HepG2 (cell line): Measurements from ENCODE around the gene PTGDS. TPM values are rescaled to one million over a fixed set of nuclear protein-coding genes. Genes with fewer than 3 reads are reported as not detected.

Experiments
- ASH2L ChIP-seq: fragments of 300-600, 200-600 bp; sonication (generic); IDR thresholded peaks from 2 replicates; pipeline ENCODE4 v1.7.0; 2017; ENCODE audit warnings: low read depth, mild to moderate bottlenecking, moderate library complexity, mixed read lengths, low read length; ENCODE audit not compliant: insufficient read length
- ATF6 ChIP-seq: sonication (generic); formaldehyde crosslinking; conservative IDR thresholded peaks from 2 replicates; pipeline ENCODE4 v1.4.0; 2020; ENCODE audit warnings: missing genetic modification reagents
- CBX2 ChIP-seq, 2 experiments: fragments of 200-600 bp in 1 of 2; sonication (generic); formaldehyde crosslinking in 1 of 2; IDR thresholded peaks; 2 replicates each; pipeline versions ENCODE4 v1.7.0 to v1.8.1; 2018 to 2022; ENCODE audit warnings: low read depth in 2 of 2, low read length in 1 of 2, mild to moderate bottlenecking in 1 of 2, missing genetic modification reagents in 1 of 2
- EHMT2 ChIP-seq: fragments of 200-600 bp; sonication (generic); IDR thresholded peaks from 2 replicates; pipeline ENCODE4 v1.7.0; 2017; ENCODE audit warnings: antibody characterized with exemption, low read depth, low read length, borderline replicate concordance
- ERF ChIP-seq: IDR thresholded peaks from 2 replicates; pipeline ENCODE4 v1.6.1; 2018; ENCODE audit warnings: missing biosample characterization, missing genetic modification reagents
- FOXK2 ChIP-seq: fragments of 450-650 bp; IDR thresholded peaks from 2 replicates; pipeline ENCODE4 v1.6.1; 2016
- KDM1A ChIP-seq: IDR thresholded peaks from 2 replicates; pipeline ENCODE4 v1.6.1; 2016; ENCODE audit warnings: missing compliant biosample characterization
- MTF2 ChIP-seq: sonication (generic); formaldehyde crosslinking; IDR thresholded peaks from 2 replicates; pipeline ENCODE4 v1.5.0; 2020; ENCODE audit warnings: missing genetic modification reagents, borderline replicate concordance
- SIX4 ChIP-seq: sonication (generic); formaldehyde crosslinking; IDR thresholded peaks from 2 replicates; pipeline ENCODE4 v1.4.0; 2020; ENCODE audit warnings: missing genetic modification reagents
- ZKSCAN5 ChIP-seq: sonication (generic); formaldehyde crosslinking; IDR thresholded peaks from 2 replicates; pipeline ENCODE4 v1.5.1; 2020; ENCODE audit warnings: mild to moderate bottlenecking, missing genetic modification reagents
- ZNF143 ChIP-seq: sonication (generic); formaldehyde crosslinking; IDR thresholded peaks from 2 replicates; pipeline ENCODE4 v1.4.0; 2020; ENCODE audit warnings: missing genetic modification reagents
- ZNF367 ChIP-seq: sonication (generic); formaldehyde crosslinking; IDR thresholded peaks from 2 replicates; pipeline ENCODE4 v1.4.0; 2020; ENCODE audit warnings: missing genetic modification reagents, borderline replicate concordance
- ZNF644 ChIP-seq: IDR thresholded peaks from 2 replicates; pipeline ENCODE4 v1.6.1; 2016; ENCODE audit warnings: low read depth
- polyA plus RNA-seq, 8 experiments: library from polyadenylated mRNA; depleted of rRNA in 3 of 8; stranded (reverse) in 7 of 8; unstranded in 1 of 8; fragments of >200 nt; fragmentation: Illumina TruSeq in 4 of 8; extraction: Trizol in 4 of 8; gene quantifications; 2 replicates each; pipeline versions ENCODE4 v1.2.1 to v1.2.3, GENCODE V29; 2011 to 2016; ENCODE audit warnings: low read depth in 4 of 8, missing spikeins in 1 of 8, mixed read lengths in 1 of 8; ENCODE audit not compliant: insufficient read depth in 1 of 8
- total RNA-seq, 5 experiments: library from RNA; depleted of rRNA; stranded (reverse); fragments of >200 nt; fragmentation: Illumina TruSeq; extraction: Trizol; gene quantifications; 2 replicates each; pipeline ENCODE4 v1.2.3, GENCODE V29; 2016; ENCODE audit warnings: low read depth in 1 of 5
- TF ChIP-seq, protein P1 (sequence below): sonication (generic); formaldehyde crosslinking; IDR thresholded peaks from 2 replicates; pipeline ENCODE4 v1.8.1; 2022; ENCODE audit warnings: low read depth, mild to moderate bottlenecking, missing genetic modification reagents
- TF ChIP-seq, protein P2 (sequence below): sonication (generic); formaldehyde crosslinking; IDR thresholded peaks from 2 replicates; pipeline ENCODE4 v1.4.0; 2020; ENCODE audit warnings: missing genetic modification reagents, borderline replicate concordance
- TF ChIP-seq, protein P3 (sequence below): sonication (generic); formaldehyde crosslinking; IDR thresholded peaks from 2 replicates; pipeline ENCODE4 v1.5.1; 2020; ENCODE audit warnings: missing genetic modification reagents, mild to moderate bottlenecking, borderline replicate concordance
- TF ChIP-seq, protein P4 (sequence below), 2 experiments: sonication (generic) in 1 of 2; formaldehyde crosslinking in 1 of 2; IDR thresholded peaks; 2 replicates each; pipeline versions ENCODE4 v1.4.0 to v1.6.1; 2018 to 2020; ENCODE audit warnings: missing genetic modification reagents in 2 of 2, borderline replicate concordance in 1 of 2, low read depth in 1 of 2, mild to moderate bottlenecking in 1 of 2, missing biosample characterization in 1 of 2

Gene PTGDS
- total and polyA plus RNA-seq, 2 of the 13 experiments (the other 11 are each of a cell fraction or from before 2014, with no cell fraction given) = 0.33 to 0.50 TPM

DNA sequence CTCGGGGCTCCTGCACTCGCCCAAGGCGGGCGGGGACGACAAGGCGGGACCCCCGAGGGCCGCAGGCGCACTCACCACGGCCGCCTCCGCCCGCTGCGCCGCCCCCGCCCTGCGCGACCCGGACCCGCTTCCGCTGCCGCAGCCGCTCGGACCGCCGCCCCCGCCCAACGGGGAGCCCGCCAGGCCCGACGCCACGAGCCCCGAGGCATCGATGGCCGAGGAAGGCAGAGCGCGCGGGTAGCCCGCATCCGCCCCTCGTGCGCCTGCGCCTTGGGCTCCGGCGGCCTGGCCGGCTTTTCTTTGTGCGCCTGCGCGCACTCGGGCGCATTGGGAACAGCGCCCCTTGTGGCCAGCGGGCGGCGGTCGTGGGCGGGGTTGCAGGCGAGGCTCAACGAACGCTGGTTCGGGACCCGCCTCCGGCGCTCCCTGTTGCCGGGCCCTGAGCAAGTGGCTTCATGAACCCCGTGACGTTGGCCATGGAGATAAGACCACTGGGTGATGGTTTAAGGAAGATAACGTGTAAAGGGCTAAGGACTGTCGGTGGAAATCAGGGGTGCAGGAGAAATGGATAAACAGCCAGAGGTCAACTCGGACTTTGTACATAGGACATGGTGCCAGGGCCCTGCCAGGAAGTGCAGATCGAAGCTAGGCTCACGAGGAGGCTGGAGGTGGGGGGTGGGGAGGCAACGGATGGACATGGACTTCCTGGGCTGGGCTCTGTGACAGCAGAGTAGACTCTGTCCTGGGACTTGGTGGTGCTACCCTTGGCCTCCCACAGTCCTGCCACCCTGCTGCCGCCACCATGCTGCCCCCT, 32.6 kb upstream of the PTGDS start, which contains the start of the genes C8G and FBXW5 (continued):
- no peak for TF ChIP-seq ATF6 (CRISPR knock-in tag)
- TF ChIP-seq ERF (CRISPR knock-in tag) = peak; percentile 84
- TF ChIP-seq CBX2 (IDR thresholded peaks at IDR 0.05; ENCODE audit: low read depth, low read length) = no peak
- TF ChIP-seq CBX2 (CRISPR knock-in tag; IDR thresholded peaks at IDR 0.05; ENCODE audit: low read depth) = no peak
- no peak for TF ChIP-seq SIX4 (CRISPR knock-in tag)
- TF ChIP-seq, protein P1, sequence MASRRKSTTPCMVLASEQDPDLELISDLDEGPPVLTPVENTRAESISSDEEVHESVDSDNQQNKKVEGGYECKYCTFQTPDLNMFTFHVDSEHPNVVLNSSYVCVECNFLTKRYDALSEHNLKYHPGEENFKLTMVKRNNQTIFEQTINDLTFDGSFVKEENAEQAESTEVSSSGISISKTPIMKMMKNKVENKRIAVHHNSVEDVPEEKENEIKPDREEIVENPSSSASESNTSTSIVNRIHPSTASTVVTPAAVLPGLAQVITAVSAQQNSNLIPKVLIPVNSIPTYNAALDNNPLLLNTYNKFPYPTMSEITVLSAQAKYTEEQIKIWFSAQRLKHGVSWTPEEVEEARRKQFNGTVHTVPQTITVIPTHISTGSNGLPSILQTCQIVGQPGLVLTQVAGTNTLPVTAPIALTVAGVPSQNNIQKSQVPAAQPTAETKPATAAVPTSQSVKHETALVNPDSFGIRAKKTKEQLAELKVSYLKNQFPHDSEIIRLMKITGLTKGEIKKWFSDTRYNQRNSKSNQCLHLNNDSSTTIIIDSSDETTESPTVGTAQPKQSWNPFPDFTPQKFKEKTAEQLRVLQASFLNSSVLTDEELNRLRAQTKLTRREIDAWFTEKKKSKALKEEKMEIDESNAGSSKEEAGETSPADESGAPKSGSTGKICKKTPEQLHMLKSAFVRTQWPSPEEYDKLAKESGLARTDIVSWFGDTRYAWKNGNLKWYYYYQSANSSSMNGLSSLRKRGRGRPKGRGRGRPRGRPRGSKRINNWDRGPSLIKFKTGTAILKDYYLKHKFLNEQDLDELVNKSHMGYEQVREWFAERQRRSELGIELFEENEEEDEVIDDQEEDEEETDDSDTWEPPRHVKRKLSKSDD (CRISPR knock-in tag) = no peak
- no peak for TF ChIP-seq ZNF143
- no peak for TF ChIP-seq ZNF367 (CRISPR knock-in tag)
- peak; percentile 57; the same call in 1 of the 2 replicates for TF ChIP-seq FOXK2
- no peak for TF ChIP-seq MTF2
- TF ChIP-seq EHMT2 = peak; percentile 43; the same call in 1 of the 2 replicates
- TF ChIP-seq ZNF644 (CRISPR knock-in tag) = no peak
- TF ChIP-seq, protein P2, sequence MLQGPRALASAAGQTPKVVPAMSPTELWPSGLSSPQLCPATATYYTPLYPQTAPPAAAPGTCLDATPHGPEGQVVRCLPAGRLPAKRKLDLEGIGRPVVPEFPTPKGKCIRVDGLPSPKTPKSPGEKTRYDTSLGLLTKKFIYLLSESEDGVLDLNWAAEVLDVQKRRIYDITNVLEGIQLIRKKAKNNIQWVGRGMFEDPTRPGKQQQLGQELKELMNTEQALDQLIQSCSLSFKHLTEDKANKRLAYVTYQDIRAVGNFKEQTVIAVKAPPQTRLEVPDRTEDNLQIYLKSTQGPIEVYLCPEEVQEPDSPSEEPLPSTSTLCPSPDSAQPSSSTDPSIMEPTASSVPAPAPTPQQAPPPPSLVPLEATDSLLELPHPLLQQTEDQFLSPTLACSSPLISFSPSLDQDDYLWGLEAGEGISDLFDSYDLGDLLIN (CRISPR knock-in tag) = 0 out of 2 replicates have a peak, but pooled peaks have one; percentile 39
- TF ChIP-seq, protein P3, sequence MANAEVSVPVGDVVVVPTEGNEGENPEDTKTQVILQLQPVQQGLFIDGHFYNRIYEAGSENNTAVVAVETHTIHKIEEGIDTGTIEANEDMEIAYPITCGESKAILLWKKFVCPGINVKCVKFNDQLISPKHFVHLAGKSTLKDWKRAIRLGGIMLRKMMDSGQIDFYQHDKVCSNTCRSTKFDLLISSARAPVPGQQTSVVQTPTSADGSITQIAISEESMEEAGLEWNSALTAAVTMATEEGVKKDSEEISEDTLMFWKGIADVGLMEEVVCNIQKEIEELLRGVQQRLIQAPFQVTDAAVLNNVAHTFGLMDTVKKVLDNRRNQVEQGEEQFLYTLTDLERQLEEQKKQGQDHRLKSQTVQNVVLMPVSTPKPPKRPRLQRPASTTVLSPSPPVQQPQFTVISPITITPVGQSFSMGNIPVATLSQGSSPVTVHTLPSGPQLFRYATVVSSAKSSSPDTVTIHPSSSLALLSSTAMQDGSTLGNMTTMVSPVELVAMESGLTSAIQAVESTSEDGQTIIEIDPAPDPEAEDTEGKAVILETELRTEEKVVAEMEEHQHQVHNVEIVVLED (CRISPR knock-in tag) = peak; percentile 41; the same call in 1 of the 2 replicates
- TF ChIP-seq, protein P4, sequence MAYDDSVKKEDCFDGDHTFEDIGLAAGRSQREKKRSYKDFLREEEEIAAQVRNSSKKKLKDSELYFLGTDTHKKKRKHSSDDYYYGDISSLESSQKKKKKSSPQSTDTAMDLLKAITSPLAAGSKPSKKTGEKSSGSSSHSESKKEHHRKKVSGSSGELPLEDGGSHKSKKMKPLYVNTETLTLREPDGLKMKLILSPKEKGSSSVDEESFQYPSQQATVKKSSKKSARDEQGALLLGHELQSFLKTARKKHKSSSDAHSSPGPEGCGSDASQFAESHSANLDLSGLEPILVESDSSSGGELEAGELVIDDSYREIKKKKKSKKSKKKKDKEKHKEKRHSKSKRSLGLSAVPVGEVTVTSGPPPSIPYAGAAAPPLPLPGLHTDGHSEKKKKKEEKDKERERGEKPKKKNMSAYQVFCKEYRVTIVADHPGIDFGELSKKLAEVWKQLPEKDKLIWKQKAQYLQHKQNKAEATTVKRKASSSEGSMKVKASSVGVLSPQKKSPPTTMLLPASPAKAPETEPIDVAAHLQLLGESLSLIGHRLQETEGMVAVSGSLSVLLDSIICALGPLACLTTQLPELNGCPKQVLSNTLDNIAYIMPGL (CRISPR knock-in tag; IDR thresholded peaks at IDR 0.05; ENCODE audit: borderline replicate concordance in 1 of 2, low read depth in 1 of 2) = peak in 1 of 2 experiments; percentile 87; a peak in 3 of 4 replicates
- peak; percentile 85 for TF ChIP-seq ASH2L
- no peak for TF ChIP-seq ZKSCAN5 (CRISPR knock-in tag)
- peak; percentile 36; the same call in 1 of the 2 replicates for TF ChIP-seq KDM1A (CRISPR knock-in tag)
